K562 (cell line): ENCODE results near the gene BBS5.

ENCODE experiments used
- BHLHE40 ChIP-seq: IDR thresholded peaks from 2 replicates; pipeline ENCODE4 v1.6.1; 2011; ENCODE audit warnings: low read length, improper control_type of control experiment
- CREB1 ChIP-seq, 2 experiments: sonication (generic) in 1 of 2; formaldehyde crosslinking in 1 of 2; IDR thresholded peaks; 2 replicates each; pipeline versions ENCODE4 v1.6.1 to v1.8.0; 2012 to 2022; ENCODE audit warnings: inconsistent platforms in 1 of 2, mild to moderate bottlenecking in 1 of 2, missing genetic modification reagents in 1 of 2, moderate library complexity in 1 of 2
- FOXA1 ChIP-seq: fragments of 450-650 bp; IDR thresholded peaks from 2 replicates; pipeline ENCODE4 v1.6.1; 2016; ENCODE audit warnings: mild to moderate bottlenecking, borderline replicate concordance
- HNRNPUL1 ChIP-seq: fragments of 200-400 bp; formaldehyde crosslinking; IDR thresholded peaks from 2 replicates; pipeline ENCODE4 v1.6.1; 2017; ENCODE audit warnings: low read length
- PATZ1 ChIP-seq: fragments of 250-450 bp; sonication (Bioruptor Pico); IDR thresholded peaks from 2 replicates; pipeline ENCODE4 v1.5.0; 2020; ENCODE audit warnings: mild to moderate bottlenecking, borderline replicate concordance
- POLR2AphosphoS5 ChIP-seq: IDR thresholded peaks from 2 replicates; pipeline ENCODE4 v1.6.1; 2011; ENCODE audit warnings: mild to moderate bottlenecking, low read depth, low read length, moderate library complexity; ENCODE audit not compliant: control insufficient read depth, insufficient read depth
- TCF7 ChIP-seq: sonication (generic); IDR thresholded peaks from 2 replicates; pipeline ENCODE4 v1.6.1; 2016; ENCODE audit warnings: antibody characterized with exemption, borderline replicate concordance
- ZNF561 ChIP-seq: fragments of 450-650 bp; formaldehyde crosslinking; conservative IDR thresholded peaks from 2 replicates; pipeline ENCODE4 v1.4.0; 2020; ENCODE audit warnings: mild to moderate bottlenecking, moderate library complexity
- ZNF644 ChIP-seq: fragments of 200-800 bp; sonication (Bioruptor generic); IDR thresholded peaks from 2 replicates; pipeline ENCODE4 v1.6.1; 2016; ENCODE audit warnings: low read depth, missing genetic modification characterization, missing compliant biosample characterization
- TF ChIP-seq, protein P1 (sequence below): sonication (generic); formaldehyde crosslinking; IDR thresholded peaks from 2 replicates; pipeline ENCODE4 v1.9.0; 2022; ENCODE audit warnings: mild to moderate bottlenecking, missing genetic modification reagents
- TF ChIP-seq, protein P2 (sequence below): fragments of 200-600 bp; sonication (generic); IDR thresholded peaks from one replicate; pipeline ENCODE4 v1.6.1; 2012; ENCODE audit warnings: mild to moderate bottlenecking, low read depth, low read length, inconsistent platforms
- TF ChIP-seq, protein P3 (sequence below), 3 experiments: IDR thresholded peaks in 2 of 3; conservative IDR thresholded peaks in 1 of 3; 2 replicates each; pipeline ENCODE4 v1.5.1; 2011 to 2012; ENCODE audit warnings: low read length in 3 of 3, mild to moderate bottlenecking in 3 of 3, control low read depth in 2 of 3, improper control_type of control experiment in 1 of 3, inconsistent platforms in 1 of 3, low read depth in 1 of 3, mixed read lengths in 1 of 3, moderate library complexity in 1 of 3; ENCODE audit not compliant: insufficient read depth in 2 of 3

GRCh38 chr2:169540146-169540545, 60.9 kb downstream of the BBS5 start:
- TF ChIP-seq, protein P1, sequence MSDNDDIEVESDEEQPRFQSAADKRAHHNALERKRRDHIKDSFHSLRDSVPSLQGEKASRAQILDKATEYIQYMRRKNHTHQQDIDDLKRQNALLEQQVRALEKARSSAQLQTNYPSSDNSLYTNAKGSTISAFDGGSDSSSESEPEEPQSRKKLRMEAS (CRISPR knock-in tag) = no peak
- TF ChIP-seq TCF7 (no peak), PATZ1 (CRISPR knock-in tag) (no peak), HNRNPUL1 (no peak), POLR2AphosphoS5 (no peak), ZNF644 (no peak), ZNF561 (CRISPR knock-in tag) (no peak), CREB1 (IDR thresholded peaks at IDR 0.05) (no peak), CREB1 (CRISPR knock-in tag; IDR thresholded peaks at IDR 0.05) (no peak), BHLHE40 (no peak), FOXA1 (no peak)
- TF ChIP-seq, protein P2, sequence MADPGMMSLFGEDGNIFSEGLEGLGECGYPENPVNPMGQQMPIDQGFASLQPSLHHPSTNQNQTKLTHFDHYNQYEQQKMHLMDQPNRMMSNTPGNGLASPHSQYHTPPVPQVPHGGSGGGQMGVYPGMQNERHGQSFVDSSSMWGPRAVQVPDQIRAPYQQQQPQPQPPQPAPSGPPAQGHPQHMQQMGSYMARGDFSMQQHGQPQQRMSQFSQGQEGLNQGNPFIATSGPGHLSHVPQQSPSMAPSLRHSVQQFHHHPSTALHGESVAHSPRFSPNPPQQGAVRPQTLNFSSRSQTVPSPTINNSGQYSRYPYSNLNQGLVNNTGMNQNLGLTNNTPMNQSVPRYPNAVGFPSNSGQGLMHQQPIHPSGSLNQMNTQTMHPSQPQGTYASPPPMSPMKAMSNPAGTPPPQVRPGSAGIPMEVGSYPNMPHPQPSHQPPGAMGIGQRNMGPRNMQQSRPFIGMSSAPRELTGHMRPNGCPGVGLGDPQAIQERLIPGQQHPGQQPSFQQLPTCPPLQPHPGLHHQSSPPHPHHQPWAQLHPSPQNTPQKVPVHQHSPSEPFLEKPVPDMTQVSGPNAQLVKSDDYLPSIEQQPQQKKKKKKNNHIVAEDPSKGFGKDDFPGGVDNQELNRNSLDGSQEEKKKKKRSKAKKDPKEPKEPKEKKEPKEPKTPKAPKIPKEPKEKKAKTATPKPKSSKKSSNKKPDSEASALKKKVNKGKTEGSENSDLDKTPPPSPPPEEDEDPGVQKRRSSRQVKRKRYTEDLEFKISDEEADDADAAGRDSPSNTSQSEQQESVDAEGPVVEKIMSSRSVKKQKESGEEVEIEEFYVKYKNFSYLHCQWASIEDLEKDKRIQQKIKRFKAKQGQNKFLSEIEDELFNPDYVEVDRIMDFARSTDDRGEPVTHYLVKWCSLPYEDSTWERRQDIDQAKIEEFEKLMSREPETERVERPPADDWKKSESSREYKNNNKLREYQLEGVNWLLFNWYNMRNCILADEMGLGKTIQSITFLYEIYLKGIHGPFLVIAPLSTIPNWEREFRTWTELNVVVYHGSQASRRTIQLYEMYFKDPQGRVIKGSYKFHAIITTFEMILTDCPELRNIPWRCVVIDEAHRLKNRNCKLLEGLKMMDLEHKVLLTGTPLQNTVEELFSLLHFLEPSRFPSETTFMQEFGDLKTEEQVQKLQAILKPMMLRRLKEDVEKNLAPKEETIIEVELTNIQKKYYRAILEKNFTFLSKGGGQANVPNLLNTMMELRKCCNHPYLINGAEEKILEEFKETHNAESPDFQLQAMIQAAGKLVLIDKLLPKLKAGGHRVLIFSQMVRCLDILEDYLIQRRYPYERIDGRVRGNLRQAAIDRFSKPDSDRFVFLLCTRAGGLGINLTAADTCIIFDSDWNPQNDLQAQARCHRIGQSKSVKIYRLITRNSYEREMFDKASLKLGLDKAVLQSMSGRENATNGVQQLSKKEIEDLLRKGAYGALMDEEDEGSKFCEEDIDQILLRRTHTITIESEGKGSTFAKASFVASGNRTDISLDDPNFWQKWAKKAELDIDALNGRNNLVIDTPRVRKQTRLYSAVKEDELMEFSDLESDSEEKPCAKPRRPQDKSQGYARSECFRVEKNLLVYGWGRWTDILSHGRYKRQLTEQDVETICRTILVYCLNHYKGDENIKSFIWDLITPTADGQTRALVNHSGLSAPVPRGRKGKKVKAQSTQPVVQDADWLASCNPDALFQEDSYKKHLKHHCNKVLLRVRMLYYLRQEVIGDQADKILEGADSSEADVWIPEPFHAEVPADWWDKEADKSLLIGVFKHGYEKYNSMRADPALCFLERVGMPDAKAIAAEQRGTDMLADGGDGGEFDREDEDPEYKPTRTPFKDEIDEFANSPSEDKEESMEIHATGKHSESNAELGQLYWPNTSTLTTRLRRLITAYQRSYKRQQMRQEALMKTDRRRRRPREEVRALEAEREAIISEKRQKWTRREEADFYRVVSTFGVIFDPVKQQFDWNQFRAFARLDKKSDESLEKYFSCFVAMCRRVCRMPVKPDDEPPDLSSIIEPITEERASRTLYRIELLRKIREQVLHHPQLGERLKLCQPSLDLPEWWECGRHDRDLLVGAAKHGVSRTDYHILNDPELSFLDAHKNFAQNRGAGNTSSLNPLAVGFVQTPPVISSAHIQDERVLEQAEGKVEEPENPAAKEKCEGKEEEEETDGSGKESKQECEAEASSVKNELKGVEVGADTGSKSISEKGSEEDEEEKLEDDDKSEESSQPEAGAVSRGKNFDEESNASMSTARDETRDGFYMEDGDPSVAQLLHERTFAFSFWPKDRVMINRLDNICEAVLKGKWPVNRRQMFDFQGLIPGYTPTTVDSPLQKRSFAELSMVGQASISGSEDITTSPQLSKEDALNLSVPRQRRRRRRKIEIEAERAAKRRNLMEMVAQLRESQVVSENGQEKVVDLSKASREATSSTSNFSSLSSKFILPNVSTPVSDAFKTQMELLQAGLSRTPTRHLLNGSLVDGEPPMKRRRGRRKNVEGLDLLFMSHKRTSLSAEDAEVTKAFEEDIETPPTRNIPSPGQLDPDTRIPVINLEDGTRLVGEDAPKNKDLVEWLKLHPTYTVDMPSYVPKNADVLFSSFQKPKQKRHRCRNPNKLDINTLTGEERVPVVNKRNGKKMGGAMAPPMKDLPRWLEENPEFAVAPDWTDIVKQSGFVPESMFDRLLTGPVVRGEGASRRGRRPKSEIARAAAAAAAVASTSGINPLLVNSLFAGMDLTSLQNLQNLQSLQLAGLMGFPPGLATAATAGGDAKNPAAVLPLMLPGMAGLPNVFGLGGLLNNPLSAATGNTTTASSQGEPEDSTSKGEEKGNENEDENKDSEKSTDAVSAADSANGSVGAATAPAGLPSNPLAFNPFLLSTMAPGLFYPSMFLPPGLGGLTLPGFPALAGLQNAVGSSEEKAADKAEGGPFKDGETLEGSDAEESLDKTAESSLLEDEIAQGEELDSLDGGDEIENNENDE = no peak
- TF ChIP-seq, protein P3, sequence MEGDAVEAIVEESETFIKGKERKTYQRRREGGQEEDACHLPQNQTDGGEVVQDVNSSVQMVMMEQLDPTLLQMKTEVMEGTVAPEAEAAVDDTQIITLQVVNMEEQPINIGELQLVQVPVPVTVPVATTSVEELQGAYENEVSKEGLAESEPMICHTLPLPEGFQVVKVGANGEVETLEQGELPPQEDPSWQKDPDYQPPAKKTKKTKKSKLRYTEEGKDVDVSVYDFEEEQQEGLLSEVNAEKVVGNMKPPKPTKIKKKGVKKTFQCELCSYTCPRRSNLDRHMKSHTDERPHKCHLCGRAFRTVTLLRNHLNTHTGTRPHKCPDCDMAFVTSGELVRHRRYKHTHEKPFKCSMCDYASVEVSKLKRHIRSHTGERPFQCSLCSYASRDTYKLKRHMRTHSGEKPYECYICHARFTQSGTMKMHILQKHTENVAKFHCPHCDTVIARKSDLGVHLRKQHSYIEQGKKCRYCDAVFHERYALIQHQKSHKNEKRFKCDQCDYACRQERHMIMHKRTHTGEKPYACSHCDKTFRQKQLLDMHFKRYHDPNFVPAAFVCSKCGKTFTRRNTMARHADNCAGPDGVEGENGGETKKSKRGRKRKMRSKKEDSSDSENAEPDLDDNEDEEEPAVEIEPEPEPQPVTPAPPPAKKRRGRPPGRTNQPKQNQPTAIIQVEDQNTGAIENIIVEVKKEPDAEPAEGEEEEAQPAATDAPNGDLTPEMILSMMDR (IDR thresholded peaks at IDR 0.05 in 2 of 3, conservative IDR thresholded peaks at IDR 0.05 in 1 of 3; ENCODE audit: insufficient read depth in 2 of 3, low read depth in 1 of 3, low read length in 3 of 3) = no peak
